Stimulated activated naive CD8-positive, alpha-beta T cell treated with anti-CD3 and anti-CD28 coated beads, Interleukin-15, Interleukin-2, amounts not matched to agents 100 ng/mL and 50 ng/mL, for 24 hours (primary cell): ENCODE results near the gene PARVA.

Experiments
- H3K27ac Mint-ChIP-seq: one replicate; pipeline ENCODE4 v1.8.0; 2021; ENCODE audit warnings: mild to moderate bottlenecking, mixed read lengths
- H3K27me3 Mint-ChIP-seq: one replicate; pipeline ENCODE4 v1.8.0; 2021; ENCODE audit warnings: mixed read lengths
- H3K36me3 Mint-ChIP-seq: one replicate; pipeline ENCODE4 v1.8.0; 2021; ENCODE audit warnings: low read depth, mixed read lengths
- H3K4me1 Mint-ChIP-seq: one replicate; pipeline ENCODE4 v1.8.0; 2021; ENCODE audit warnings: low read depth, mixed read lengths
- H3K4me3 Mint-ChIP-seq: one replicate; pipeline ENCODE4 v1.8.0; 2021; ENCODE audit warnings: mild to moderate bottlenecking, mixed read lengths
- H3K9me3 Mint-ChIP-seq: one replicate; pipeline ENCODE4 v1.8.0; 2021; ENCODE audit warnings: mixed read lengths

PARVA gene

DNA sequence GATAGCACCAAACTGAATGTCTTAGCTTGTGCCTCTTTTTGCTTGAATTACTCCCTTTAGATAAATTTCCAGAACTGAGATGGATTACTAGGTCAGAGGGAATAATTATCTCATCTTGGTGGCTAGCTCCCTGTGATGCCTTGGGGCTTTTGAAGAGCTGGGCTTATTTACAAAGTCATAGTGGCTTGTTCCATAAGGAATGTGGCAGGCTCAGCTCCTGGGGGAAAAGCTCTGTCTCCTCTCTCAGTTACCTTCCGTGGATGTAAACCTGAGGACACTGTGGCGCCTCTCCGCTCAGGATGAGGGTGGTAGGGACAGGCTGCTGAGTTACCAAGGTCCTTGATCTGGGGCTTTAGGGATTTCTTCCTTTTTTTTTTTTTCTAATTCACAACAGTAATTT lies 121.7 kb downstream of the PARVA start:
- Mint-ChIP-seq H3K4me1 (no peaks in the 10 kb centered on the region), H3K36me3 (no peaks in the 10 kb centered on the region), H3K4me3 (no peak overlapping the region), H3K27ac (no peak overlapping the region), H3K9me3 (no peaks in the 10 kb centered on the region), H3K27me3 (peaks cover 6% of the 10 kb centered on the region)

GRCh38 chr11:12502046-12502445 lies 124.7 kb downstream of the PARVA start:
- no peaks in the 10 kb centered on the region for H3K4me1 Mint-ChIP-seq
- no peaks in the 10 kb centered on the region for H3K9me3 Mint-ChIP-seq
- no peaks in the 10 kb centered on the region for H3K27me3 Mint-ChIP-seq

DNA sequence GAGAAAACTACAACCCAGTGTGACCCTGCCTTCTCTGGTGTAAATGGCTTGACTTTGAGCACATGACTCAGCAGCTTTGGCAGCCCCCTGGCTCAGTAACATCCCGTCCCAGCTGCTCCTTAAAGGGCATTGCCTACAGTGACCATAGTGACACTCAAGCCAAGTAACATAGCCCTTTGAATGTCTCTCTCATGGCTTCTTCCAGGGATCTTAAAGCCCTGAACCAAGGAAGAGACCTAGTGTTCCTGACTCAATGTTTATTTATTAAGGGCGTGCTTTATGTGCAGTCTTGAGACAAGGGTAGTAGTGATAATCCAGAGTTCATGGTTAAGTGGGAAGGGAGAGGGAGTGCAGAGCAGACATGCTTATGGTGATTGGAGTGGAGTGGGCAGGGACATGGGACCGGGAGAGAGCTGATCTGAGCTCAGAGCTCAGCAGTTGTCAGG lies 125.7 kb downstream of the PARVA start:
- H3K4me3 Mint-ChIP-seq, result no peak overlapping the region
- H3K36me3 Mint-ChIP-seq, result no peaks in the 10 kb centered on the region
- H3K27ac Mint-ChIP-seq, result no peak overlapping the region
- H3K27me3 Mint-ChIP-seq, result peaks cover 5% of the 10 kb centered on the region
- H3K9me3 Mint-ChIP-seq, result no peaks in the 10 kb centered on the region
- H3K4me1 Mint-ChIP-seq, result no peaks in the 10 kb centered on the region

More at GRCh38 chr11:12502046-12502445, 124.7 kb downstream of the PARVA start:
- no peak overlapping the region for H3K4me3 Mint-ChIP-seq
- no peaks in the 10 kb centered on the region for H3K36me3 Mint-ChIP-seq
- no peak overlapping the region for H3K27ac Mint-ChIP-seq

- no peak overlapping the region for H3K27ac Mint-ChIP-seq
- no peaks in the 10 kb centered on the region for H3K9me3 Mint-ChIP-seq
- peaks cover 6% of the 10 kb centered on the region for H3K27me3 Mint-ChIP-seq
- no peaks in the 10 kb centered on the region for H3K36me3 Mint-ChIP-seq
- H3K4me1 Mint-ChIP-seq, result no peaks in the 10 kb centered on the region
- H3K4me3 Mint-ChIP-seq, result no peak overlapping the region
These were observed 126.5 kb downstream of the PARVA start for GRCh38 chr11:12503886-12504285.

GRCh38 chr11:12505183-12505582 lies 127.8 kb downstream of the PARVA start:
- no peak overlapping the region for H3K4me3 Mint-ChIP-seq
- H3K27ac Mint-ChIP-seq, result no peak overlapping the region
- H3K27me3 Mint-ChIP-seq, result peaks cover 6% of the 10 kb centered on the region
- no peaks in the 10 kb centered on the region for H3K4me1 Mint-ChIP-seq
- H3K36me3 Mint-ChIP-seq, result no peaks in the 10 kb centered on the region
- no peaks in the 10 kb centered on the region for H3K9me3 Mint-ChIP-seq

DNA sequence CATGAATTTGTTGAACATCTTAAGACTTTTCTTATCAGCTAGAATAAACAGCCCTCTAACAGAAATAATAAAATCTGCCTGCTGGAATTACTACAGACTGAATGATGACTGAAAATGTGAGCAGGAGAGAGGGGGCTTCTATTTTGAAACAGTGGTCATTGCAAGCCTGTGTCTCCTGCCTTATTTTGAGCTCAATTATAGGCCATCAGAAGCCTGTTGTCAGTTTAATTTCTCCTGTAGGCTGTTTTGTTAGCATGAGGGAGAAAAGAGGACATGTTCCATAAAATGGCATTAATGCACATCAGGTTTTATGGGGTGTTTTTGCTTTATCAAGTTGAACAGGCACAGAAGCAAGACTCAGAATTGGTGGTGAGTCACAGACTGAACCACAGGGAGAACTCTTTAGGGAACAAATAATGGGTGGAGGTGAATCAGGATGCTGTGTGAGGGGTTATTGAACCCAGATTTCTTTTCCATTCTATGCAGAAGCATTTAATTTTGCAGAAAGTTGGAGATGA lies 129.1 kb downstream of the PARVA start:
- no peaks in the 10 kb centered on the region for H3K36me3 Mint-ChIP-seq
- peak overlapping the region; percentile 50 for H3K27ac Mint-ChIP-seq
- H3K4me1 Mint-ChIP-seq, result no peaks in the 10 kb centered on the region
- no peaks in the 10 kb centered on the region for H3K9me3 Mint-ChIP-seq
- peaks cover 6% of the 10 kb centered on the region for H3K27me3 Mint-ChIP-seq
- H3K4me3 Mint-ChIP-seq, result no peak overlapping the region

- H3K4me1 Mint-ChIP-seq, result no peaks in the 10 kb centered on the region
- no peaks in the 10 kb centered on the region for H3K36me3 Mint-ChIP-seq
- no peaks in the 10 kb centered on the region for H3K9me3 Mint-ChIP-seq
- H3K27ac Mint-ChIP-seq, result no peak overlapping the region
- H3K4me3 Mint-ChIP-seq, result no peak overlapping the region
- peaks cover 6% of the 10 kb centered on the region for H3K27me3 Mint-ChIP-seq
These were observed 130.0 kb downstream of the PARVA start for GRCh38 chr11:12507391-12507790.

GRCh38 chr11:12508151-12508751 lies 130.9 kb downstream of the PARVA start:
- H3K27me3 Mint-ChIP-seq, result peaks cover 6% of the 10 kb centered on the region
- no peak overlapping the region for H3K4me3 Mint-ChIP-seq
- H3K9me3 Mint-ChIP-seq, result no peaks in the 10 kb centered on the region
- H3K27ac Mint-ChIP-seq, result no peak overlapping the region
- no peaks in the 10 kb centered on the region for H3K36me3 Mint-ChIP-seq
- H3K4me1 Mint-ChIP-seq, result no peaks in the 10 kb centered on the region

DNA sequence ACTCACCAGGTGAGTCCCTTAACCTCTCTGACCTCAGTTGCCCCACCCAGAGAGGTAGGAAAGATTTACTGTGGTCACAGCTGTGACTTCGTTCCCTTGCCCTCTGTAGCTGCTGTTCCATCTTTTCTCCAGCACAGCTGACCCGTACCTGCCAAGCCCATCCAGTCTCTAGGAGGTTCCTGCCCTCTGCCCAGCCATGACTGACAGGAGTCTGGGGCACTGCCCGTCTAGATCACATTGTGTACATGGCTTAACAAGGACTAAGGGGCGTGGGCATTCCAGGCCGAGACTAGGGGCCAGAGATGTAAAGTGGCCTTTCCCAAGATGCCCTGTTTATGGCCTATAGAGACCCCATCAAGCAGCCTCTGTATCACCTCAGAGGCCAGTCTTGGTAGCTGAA lies 132.0 kb downstream of the PARVA start:
- Mint-ChIP-seq H3K9me3 (no peaks in the 10 kb centered on the region), H3K36me3 (no peaks in the 10 kb centered on the region), H3K27me3 (peaks cover 6% of the 10 kb centered on the region)

GRCh38 chr11:12512132-12512531 lies 134.8 kb downstream of the PARVA start:
- H3K27ac Mint-ChIP-seq, result no peak overlapping the region
- H3K9me3 Mint-ChIP-seq, result no peaks in the 10 kb centered on the region
- H3K27me3 Mint-ChIP-seq, result peaks cover 6% of the 10 kb centered on the region
- no peaks in the 10 kb centered on the region for H3K36me3 Mint-ChIP-seq
- H3K4me3 Mint-ChIP-seq, result no peak overlapping the region
- no peaks in the 10 kb centered on the region for H3K4me1 Mint-ChIP-seq

More for the DNA sequence above, 132.0 kb downstream of the PARVA start:
- Mint-ChIP-seq H3K27ac (no peak overlapping the region), H3K4me3 (no peak overlapping the region), H3K4me1 (no peaks in the 10 kb centered on the region)

GRCh38 chr11:12512826-12513395 lies 135.5 kb downstream of the PARVA start:
- H3K36me3 Mint-ChIP-seq, result no peaks in the 10 kb centered on the region
- H3K4me3 Mint-ChIP-seq, result no peak overlapping the region
- H3K9me3 Mint-ChIP-seq, result no peaks in the 10 kb centered on the region
- H3K27me3 Mint-ChIP-seq, result peaks cover 3% of the 10 kb centered on the region
- no peaks in the 10 kb centered on the region for H3K4me1 Mint-ChIP-seq
- H3K27ac Mint-ChIP-seq, result no peak overlapping the region

DNA sequence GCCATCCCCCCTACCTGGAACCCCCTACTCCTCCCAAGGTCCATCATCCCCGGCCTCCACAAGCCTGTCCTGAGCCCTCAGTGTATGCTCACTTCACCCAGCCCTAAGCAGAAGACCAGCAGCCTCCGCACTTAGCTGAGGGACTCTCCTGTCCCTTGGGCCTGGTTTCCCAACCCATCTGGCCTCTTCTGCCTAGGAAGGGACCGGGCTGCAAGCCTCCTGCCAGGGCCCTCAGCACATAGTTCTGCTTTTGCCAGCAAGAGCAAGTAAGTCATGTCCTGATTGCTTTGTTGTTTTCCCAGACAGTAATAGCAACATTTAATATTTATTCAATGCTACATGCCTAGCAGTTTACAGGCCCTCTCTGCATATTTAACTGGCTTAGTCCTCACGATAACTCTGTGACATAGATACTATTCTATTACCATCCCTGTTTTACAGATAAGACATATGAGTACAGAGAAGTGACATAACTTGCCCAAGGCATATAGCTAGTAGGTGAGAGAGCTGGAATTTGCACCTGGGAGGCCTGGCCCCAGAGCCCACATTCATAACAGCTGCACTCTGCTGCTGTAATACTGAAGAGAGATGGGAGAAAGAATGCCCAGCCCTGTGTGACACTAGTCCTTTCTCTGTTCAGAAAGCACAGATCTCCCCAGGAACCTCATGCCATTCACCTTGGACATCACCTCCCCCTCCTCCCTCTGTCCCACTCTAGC lies 139.2 kb downstream of the PARVA start:
- no peak overlapping the region for H3K27ac Mint-ChIP-seq
- H3K4me1 Mint-ChIP-seq, result no peaks in the 10 kb centered on the region
- H3K4me3 Mint-ChIP-seq, result no peak overlapping the region
- H3K9me3 Mint-ChIP-seq, result no peaks in the 10 kb centered on the region
- no peaks in the 10 kb centered on the region for H3K27me3 Mint-ChIP-seq
- no peaks in the 10 kb centered on the region for H3K36me3 Mint-ChIP-seq

DNA sequence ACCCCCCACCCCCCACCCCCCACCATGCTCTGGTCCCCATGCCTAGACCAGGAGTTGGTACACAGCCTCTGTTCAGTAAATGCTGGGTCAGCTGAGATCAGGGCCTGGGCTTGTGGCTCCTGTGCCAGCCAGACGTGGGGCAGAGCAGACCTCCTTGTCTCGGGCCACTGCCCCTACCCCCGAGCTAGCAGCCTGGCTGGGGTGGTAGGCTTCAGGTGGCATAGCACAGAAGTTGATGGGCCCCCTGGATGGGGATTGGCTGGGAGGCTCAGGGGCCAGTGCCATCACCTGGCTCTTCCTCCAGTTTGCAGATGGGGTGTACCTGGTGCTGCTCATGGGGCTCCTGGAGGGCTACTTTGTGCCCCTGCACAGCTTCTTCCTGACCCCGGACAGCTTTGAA lies 139.9 kb downstream of the PARVA start:
- H3K4me1 Mint-ChIP-seq, result no peaks in the 10 kb centered on the region
- H3K36me3 Mint-ChIP-seq, result no peaks in the 10 kb centered on the region
- H3K9me3 Mint-ChIP-seq, result no peaks in the 10 kb centered on the region
- no peak overlapping the region for H3K27ac Mint-ChIP-seq
- no peaks in the 10 kb centered on the region for H3K27me3 Mint-ChIP-seq
- no peak overlapping the region for H3K4me3 Mint-ChIP-seq

DNA sequence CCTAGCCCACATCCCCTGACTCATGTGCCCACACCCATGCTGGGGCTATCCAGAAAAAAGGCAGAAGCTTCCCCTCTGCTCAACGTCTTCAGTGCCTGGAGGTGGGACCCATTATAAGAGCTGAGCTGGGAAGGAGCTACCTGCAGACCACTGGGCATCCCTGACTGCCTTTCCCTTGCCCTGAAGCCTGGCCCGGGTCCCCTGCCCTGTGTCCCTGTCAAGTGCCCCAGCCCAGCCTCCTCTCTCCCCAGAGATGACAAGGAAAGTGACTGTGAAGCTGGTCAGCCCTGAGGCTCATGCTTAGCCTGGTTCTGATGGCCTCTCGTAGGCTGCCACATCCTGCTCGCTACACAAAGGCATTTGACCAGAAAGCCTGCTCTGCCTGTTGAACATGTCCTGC lies 140.4 kb downstream of the PARVA start:
- Mint-ChIP-seq H3K9me3 (no peaks in the 10 kb centered on the region), H3K4me1 (no peaks in the 10 kb centered on the region), H3K4me3 (no peak overlapping the region), H3K27me3 (no peaks in the 10 kb centered on the region), H3K27ac (no peak overlapping the region), H3K36me3 (no peaks in the 10 kb centered on the region)

DNA sequence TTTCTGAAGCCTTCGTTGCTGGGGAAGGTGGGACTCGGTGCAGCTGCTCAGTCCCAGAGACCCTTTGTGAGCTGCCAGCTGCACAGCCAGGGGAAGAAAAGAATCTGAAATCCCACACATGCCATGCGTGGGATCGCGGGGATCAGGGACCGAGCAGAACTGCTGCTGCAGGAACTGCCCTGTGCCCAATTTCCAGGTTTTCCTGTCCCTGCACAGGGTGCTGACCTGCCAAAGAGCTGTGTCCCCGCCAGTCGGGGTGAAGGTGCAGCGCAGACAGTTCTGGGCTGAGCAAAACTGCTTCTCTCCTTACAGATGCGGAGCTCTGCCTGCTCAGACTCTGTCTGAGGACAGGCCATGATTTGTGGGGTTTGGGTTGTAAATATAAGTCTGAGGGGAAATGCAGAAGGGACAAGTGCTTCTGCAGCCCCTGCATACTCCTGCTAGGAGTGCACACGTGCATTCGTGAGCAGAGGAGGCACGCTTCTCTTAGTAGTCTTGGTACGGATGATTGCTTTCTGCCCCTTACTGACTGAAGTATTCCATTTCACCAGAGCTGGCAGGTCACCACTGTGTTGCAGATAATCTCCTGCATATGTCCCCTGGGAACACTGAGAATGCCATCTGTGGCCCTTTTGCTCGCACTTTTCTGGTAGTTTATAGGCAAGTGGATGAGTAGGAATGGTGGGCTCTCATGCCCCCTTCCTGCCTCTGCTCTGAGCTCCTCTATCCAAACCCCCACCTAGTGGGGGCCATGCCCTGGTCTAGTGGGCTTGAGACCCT lies 141.4 kb downstream of the PARVA start:
- Mint-ChIP-seq H3K4me3 (no peak overlapping the region), H3K36me3 (no peaks in the 10 kb centered on the region), H3K4me1 (no peaks in the 10 kb centered on the region), H3K27ac (no peak overlapping the region), H3K9me3 (no peaks in the 10 kb centered on the region), H3K27me3 (no peaks in the 10 kb centered on the region)
